Measurements from ENCODE around the gene MARCHF10.

Gene MARCHF10

DNA sequence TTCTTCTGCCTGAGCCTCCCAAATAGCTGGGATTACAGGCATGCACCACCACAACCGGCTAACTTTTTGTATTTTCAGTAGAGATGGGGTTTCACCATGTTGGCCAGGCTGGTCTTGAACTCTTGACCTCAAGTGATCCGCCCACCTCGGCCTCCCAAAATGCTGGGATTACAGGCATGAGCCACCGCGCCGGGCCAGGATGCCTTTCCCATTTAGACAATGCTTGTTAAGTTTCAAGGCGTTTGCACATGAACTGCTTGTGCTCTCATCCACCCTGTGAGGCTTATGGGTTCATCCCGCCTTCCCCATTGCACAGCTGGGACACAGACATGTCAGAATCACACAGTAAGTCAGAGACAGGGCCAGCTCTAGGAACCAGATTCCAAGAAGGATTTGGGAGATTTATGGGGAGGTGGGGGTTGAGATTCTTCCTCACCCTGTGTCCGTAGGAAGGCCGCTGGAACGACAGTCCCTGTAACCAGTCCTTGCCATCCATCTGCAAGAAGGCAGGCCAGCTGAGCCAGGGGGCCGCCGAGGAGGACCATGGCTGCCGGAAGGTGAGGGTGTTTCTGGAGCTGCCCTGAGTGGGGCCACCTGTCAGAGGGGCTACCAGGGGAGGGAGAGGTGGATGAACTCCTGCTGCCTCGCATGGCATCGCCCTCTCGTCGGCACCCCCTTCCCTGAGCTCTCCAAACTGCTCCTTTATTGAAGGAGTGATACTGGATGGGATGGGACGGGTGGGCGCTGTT, 134.3 kb downstream of the MARCHF10 start:
- peaks cover 5% of the 10 kb centered on the region; the same call in 1 of the 2 replicates for H3K4me1 ChIP-seq (ENCODE audit: control insufficient read depth, insufficient read depth, low read length)
- H3K36me3 ChIP-seq (ENCODE audit: control insufficient read depth, insufficient read depth, low read length) = peaks cover 30% of the 10 kb centered on the region
- H3K9ac ChIP-seq (ENCODE audit: low read length) = no peak overlapping the region
- no peaks in the 10 kb centered on the region for H3K27me3 ChIP-seq (ENCODE audit: control insufficient read depth, insufficient read depth, low read length)
- no peak overlapping the region for H3K4me3 ChIP-seq (ENCODE audit: low read depth, low read length)
- H3K9me3 ChIP-seq (ENCODE audit: control insufficient read depth, insufficient read depth, low read depth, low read length) = no peaks in the 10 kb centered on the region
- no peak overlapping the region for H3K27ac ChIP-seq (ENCODE audit: low read depth, low read length)

DNA sequence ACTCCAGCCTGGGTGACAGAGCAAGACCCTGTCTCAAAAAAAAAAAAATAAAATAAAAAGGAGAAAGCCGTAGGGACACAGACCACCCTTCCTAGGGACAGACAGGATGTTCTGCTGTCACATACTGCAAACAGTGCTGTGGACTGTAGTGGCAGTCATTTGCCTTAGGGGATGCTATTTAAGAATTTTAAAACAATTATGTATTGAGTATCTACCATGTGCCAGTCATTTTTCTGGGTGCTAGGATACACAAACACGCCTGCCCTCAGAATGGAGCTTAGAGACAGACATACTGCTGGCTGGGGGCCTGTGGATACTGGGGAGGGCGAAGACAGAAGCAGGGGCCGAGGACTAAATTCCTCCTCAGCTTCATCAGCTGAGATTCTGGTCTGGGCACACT, 135.2 kb downstream of the MARCHF10 start:
- no peaks in the 10 kb centered on the region for H3K9me3 ChIP-seq (ENCODE audit: control insufficient read depth, insufficient read depth, low read depth, low read length)
- no peaks in the 10 kb centered on the region for H3K27me3 ChIP-seq (ENCODE audit: control insufficient read depth, insufficient read depth, low read length)
- no peak overlapping the region for H3K4me3 ChIP-seq (ENCODE audit: low read depth, low read length)
- H3K9ac ChIP-seq (ENCODE audit: low read length) = no peak overlapping the region
- H3K27ac ChIP-seq (ENCODE audit: low read depth, low read length) = no peak overlapping the region
- H3K36me3 ChIP-seq (ENCODE audit: control insufficient read depth, insufficient read depth, low read length) = peaks cover 30% of the 10 kb centered on the region
- peaks cover 5% of the 10 kb centered on the region; the same call in 1 of the 2 replicates for H3K4me1 ChIP-seq (ENCODE audit: control insufficient read depth, insufficient read depth, low read length)

DNA sequence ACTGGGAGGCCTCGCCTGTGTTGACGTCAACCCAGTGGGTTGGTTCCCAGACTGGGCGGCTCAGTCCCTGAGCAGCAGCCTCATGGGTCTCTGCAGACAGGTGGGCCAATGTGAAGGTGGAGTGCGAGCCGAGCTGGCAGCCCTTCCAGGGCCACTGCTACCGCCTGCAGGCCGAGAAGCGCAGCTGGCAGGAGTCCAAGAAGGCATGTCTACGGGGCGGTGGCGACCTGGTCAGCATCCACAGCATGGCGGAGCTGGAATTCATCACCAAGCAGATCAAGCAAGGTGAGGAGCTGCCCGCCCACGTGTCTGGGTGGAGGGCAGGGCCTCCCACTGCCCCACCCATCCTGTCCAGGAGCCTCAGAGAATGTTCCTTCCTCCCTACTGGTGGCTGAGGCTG, 136.6 kb downstream of the MARCHF10 start:
- Histone ChIP-seq H3K4me1 (ENCODE audit: control insufficient read depth, insufficient read depth, low read length) (peaks cover 5% of the 10 kb centered on the region; the same call in 1 of the 2 replicates), H3K9ac (ENCODE audit: low read length) (no peak overlapping the region), H3K9me3 (ENCODE audit: control insufficient read depth, insufficient read depth, low read depth, low read length) (no peaks in the 10 kb centered on the region), H3K27ac (ENCODE audit: low read depth, low read length) (no peak overlapping the region), H3K27me3 (ENCODE audit: control insufficient read depth, insufficient read depth, low read length) (no peaks in the 10 kb centered on the region), H3K36me3 (ENCODE audit: control insufficient read depth, insufficient read depth, low read length) (peaks cover 20% of the 10 kb centered on the region), H3K4me3 (ENCODE audit: low read depth, low read length) (no peak overlapping the region)

DNA sequence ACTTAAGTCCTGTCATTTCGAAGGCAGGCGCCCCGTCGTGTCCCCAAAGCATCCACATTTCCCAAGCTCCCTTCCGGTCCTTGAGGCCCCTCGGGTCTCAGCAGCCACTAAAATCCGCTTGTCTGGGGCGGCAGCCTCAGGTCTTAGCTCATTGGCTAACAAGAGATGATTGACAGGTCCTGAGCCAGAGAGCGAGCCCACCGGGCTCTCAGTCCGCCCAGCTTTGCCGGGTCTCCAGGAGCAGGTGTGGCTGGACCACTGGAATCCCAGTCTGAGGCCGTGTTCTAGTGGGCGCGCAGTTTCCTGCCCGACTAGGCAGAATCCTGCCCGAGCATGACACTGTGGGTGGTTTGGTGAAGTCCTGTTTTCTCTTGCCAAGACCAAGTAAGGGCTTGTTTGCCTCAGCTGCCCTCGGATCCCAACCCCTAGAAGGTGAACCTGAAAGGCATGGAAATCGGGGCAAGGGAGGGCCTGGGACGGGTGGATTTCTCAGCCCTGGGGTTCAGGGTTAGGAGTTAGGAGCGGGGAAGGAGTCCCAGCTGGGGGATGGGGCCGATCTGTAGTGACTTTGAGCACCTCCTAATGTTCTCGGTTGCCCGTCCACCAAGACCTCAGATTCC, 137.8 kb downstream of the MARCHF10 start:
- H3K4me1 ChIP-seq (ENCODE audit: control insufficient read depth, insufficient read depth, low read length) = peaks cover 5% of the 10 kb centered on the region; the same call in 1 of the 2 replicates
- H3K27me3 ChIP-seq (ENCODE audit: control insufficient read depth, insufficient read depth, low read length) = no peaks in the 10 kb centered on the region
- no peak overlapping the region for H3K4me3 ChIP-seq (ENCODE audit: low read depth, low read length)
- no peaks in the 10 kb centered on the region for H3K9me3 ChIP-seq (ENCODE audit: control insufficient read depth, insufficient read depth, low read depth, low read length)
- no peak overlapping the region for H3K27ac ChIP-seq (ENCODE audit: low read depth, low read length)
- H3K9ac ChIP-seq (ENCODE audit: low read length) = no peak overlapping the region
- peaks cover 9% of the 10 kb centered on the region; the same call in 1 of the 2 replicates for H3K36me3 ChIP-seq (ENCODE audit: control insufficient read depth, insufficient read depth, low read length)

DNA sequence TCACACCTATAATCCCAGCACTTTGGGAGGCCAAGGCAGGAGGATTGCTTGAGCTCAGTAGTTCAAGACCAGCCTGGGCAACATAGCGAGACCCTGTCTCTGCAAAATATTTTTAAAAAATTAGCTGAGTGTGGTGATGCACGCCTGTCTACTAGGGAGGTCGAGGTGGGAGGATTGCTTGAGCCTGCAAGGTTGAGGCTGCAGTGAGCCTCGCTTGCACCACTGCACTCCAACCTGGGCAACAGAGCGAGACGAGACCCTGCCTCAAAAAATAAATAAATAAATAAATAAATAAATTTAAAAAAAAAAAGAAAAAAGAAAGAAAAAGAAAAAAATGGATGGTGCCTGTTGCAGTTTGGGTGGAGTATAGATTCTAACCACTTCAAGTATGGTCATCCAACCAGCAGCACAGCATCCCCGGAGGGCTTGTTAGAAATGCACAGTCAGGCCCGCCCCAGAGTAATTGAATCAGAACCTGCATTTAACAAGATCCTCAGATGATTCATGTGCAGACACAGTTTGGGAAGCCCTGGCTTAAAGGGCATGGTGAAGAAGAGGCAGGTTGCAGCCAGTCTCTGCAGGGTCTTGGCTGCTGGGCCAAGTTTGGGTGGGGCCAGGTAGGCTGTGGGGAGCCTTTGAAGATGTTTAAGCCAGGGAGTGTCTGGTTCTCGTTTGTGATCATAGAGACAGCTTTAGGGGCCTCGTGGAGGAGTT, 139.9 kb downstream of the MARCHF10 start:
- Histone ChIP-seq H3K36me3 (ENCODE audit: control insufficient read depth, insufficient read depth, low read length) (0 out of 2 replicates have a peak, but pooled peaks cover 9% of the 10 kb centered on the region), H3K4me3 (ENCODE audit: low read depth, low read length) (no peak overlapping the region), H3K27ac (ENCODE audit: low read depth, low read length) (no peak overlapping the region)

DNA sequence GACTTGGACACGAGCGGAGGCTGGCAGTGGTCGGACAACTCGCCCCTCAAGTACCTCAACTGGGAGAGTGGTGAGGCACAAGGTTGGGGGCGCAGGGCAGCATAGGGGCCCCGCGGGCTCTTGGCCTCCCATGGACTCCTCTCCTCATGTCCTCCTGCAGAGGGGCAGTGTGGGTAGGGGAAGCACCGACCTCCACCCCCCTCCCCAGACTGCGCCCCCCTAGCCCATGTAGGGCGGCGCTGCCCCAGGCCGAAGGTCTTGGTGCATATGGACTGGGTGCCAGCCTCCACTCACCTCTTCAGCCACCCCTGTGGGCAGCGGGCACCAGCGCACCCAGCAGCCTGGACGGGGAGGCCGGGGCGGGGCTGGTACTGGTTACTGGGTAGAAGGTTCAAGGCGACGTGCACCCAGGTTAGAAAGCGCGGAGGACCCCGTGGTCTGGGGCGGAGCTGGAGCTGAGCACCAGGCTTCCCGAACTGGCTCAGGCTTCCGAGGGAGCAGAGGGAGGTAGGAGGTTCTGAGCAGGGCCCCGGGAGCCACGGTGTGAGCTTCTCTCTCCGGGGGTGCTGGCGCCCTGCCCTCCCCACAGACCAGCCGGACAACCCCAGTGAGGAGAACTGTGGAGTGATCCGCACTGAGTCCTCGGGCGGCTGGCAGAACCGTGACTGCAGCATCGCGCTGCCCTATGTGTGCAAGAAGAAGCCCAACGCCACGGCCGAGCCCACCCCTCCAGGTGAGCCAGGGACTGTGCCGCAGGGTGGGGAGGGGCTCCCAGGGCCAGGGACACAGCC, 141.1 kb downstream of the MARCHF10 start:
- H3K4me1 ChIP-seq (ENCODE audit: control insufficient read depth, insufficient read depth, low read length) = peaks cover 5% of the 10 kb centered on the region; the same call in 1 of the 2 replicates
- no peaks in the 10 kb centered on the region for H3K27me3 ChIP-seq (ENCODE audit: control insufficient read depth, insufficient read depth, low read length)
- H3K36me3 ChIP-seq (ENCODE audit: control insufficient read depth, insufficient read depth, low read length) = 0 out of 2 replicates have a peak, but pooled peaks cover 9% of the 10 kb centered on the region
- H3K9ac ChIP-seq (ENCODE audit: low read length) = no peak overlapping the region
- H3K27ac ChIP-seq (ENCODE audit: low read depth, low read length) = no peak overlapping the region
- H3K4me3 ChIP-seq (ENCODE audit: low read depth, low read length) = no peak overlapping the region
- no peaks in the 10 kb centered on the region for H3K9me3 ChIP-seq (ENCODE audit: control insufficient read depth, insufficient read depth, low read depth, low read length)

More for the DNA sequence above, 139.9 kb downstream of the MARCHF10 start:
- no peaks in the 10 kb centered on the region for H3K27me3 ChIP-seq (ENCODE audit: control insufficient read depth, insufficient read depth, low read length)
- peaks cover 5% of the 10 kb centered on the region; the same call in 1 of the 2 replicates for H3K4me1 ChIP-seq (ENCODE audit: control insufficient read depth, insufficient read depth, low read length)
- no peaks in the 10 kb centered on the region for H3K9me3 ChIP-seq (ENCODE audit: control insufficient read depth, insufficient read depth, low read depth, low read length)
- H3K9ac ChIP-seq (ENCODE audit: low read length) = no peak overlapping the region

DNA sequence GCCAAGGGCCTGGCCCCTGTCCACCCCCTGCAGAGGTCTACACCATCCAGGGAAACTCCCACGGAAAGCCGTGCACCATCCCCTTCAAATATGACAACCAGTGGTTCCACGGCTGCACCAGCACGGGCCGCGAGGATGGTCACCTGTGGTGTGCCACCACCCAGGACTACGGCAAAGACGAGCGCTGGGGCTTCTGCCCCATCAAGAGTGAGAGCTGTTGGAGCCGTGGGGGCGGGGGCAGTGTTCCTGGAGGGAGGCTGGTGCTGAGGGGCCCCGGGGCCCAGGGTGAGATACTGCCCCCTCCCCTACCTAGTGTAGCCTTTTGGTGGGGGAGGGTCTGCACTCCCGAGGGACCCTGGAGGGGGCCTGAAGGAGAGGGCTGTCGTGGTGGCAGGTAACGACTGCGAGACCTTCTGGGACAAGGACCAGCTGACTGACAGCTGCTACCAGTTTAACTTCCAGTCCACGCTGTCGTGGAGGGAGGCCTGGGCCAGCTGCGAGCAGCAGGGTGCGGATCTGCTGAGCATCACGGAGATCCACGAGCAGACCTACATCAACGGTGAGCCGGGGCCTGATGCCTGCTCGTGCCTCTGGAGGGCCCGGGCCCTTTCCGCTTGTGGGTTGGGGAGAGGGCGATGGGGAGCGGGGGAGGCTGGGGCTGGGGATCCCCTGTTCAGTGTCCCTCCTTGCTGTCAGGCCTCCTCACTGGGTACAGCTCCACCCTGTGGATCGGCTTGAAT, 141.9 kb downstream of the MARCHF10 start:
- H3K9me3 ChIP-seq (ENCODE audit: control insufficient read depth, insufficient read depth, low read depth, low read length) = no peaks in the 10 kb centered on the region
- H3K27me3 ChIP-seq (ENCODE audit: control insufficient read depth, insufficient read depth, low read length) = no peaks in the 10 kb centered on the region
- H3K36me3 ChIP-seq (ENCODE audit: control insufficient read depth, insufficient read depth, low read length) = 0 out of 2 replicates have a peak, but pooled peaks cover 5% of the 10 kb centered on the region
- H3K9ac ChIP-seq (ENCODE audit: low read length) = no peak overlapping the region
- H3K4me1 ChIP-seq (ENCODE audit: control insufficient read depth, insufficient read depth, low read length) = peaks cover 5% of the 10 kb centered on the region; the same call in 1 of the 2 replicates
- no peak overlapping the region for H3K27ac ChIP-seq (ENCODE audit: low read depth, low read length)
- H3K4me3 ChIP-seq (ENCODE audit: low read depth, low read length) = no peak overlapping the region

DNA sequence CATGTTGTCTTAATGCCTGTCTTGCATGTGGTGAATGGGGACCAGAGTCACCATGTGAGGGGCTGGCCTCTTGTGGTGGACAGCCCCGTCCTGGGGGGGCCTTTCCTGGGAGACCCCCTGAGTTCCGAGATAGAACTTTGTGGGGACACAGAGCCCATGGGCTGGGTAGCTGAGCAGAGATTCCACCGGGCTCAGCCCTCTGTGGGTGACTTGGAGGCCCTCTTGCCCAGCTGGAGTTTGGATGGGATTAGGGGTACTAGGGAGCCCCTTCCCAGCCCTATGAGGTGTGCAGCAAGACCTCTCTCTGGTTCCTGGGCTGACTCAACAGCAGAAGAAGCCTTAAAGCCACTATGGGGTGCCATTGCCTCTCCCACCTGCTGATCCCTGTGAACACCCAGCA, 142.5 kb downstream of the MARCHF10 start:
- H3K27ac ChIP-seq (ENCODE audit: low read depth, low read length) = no peak overlapping the region
- 0 out of 2 replicates have a peak, but pooled peaks cover 5% of the 10 kb centered on the region for H3K36me3 ChIP-seq (ENCODE audit: control insufficient read depth, insufficient read depth, low read length)
- peaks cover 5% of the 10 kb centered on the region for H3K9me3 ChIP-seq (ENCODE audit: control insufficient read depth, insufficient read depth, low read depth, low read length)
- H3K27me3 ChIP-seq (ENCODE audit: control insufficient read depth, insufficient read depth, low read length) = no peaks in the 10 kb centered on the region
- no peak overlapping the region for H3K4me3 ChIP-seq (ENCODE audit: low read depth, low read length)
- peaks cover 5% of the 10 kb centered on the region; the same call in 1 of the 2 replicates for H3K4me1 ChIP-seq (ENCODE audit: control insufficient read depth, insufficient read depth, low read length)
- H3K9ac ChIP-seq (ENCODE audit: low read length) = no peak overlapping the region

DNA sequence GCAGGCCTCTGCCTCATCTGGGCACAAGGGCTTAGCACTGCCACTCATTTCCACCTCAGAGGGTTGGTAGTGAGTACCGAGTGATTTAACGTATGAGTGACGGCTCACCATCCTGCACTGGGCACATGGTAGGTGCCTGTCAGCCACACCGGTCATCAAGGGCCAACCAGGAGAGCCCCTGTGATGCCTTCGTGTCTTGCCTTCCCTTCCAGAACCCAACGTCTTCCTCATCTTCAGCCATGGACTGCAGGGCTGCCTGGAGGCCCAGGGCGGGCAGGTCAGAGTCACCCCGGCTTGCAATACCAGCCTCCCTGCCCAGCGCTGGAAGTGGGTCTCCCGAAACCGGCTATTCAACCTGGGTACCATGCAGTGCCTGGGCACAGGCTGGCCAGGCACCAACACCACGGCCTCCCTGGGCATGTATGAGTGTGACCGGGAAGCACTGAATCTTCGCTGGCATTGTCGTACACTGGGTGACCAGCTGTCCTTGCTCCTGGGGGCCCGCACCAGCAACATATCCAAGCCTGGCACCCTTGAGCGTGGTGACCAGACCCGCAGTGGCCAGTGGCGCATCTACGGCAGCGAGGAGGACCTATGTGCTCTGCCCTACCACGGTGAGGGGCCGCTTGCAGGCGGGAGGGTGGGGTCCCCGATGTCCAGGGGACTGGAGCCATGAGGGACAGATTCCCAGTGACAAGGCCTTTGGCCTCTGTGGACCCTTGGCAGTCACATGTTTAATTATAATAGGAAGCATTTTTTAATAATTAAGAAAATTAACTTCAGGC, 143.6 kb downstream of the MARCHF10 start:
- no peak overlapping the region for H3K27ac ChIP-seq (ENCODE audit: low read depth, low read length)
- no peaks in the 10 kb centered on the region for H3K4me1 ChIP-seq (ENCODE audit: control insufficient read depth, insufficient read depth, low read length)
- H3K27me3 ChIP-seq (ENCODE audit: control insufficient read depth, insufficient read depth, low read length) = no peaks in the 10 kb centered on the region
- 0 out of 2 replicates have a peak, but pooled peaks cover 5% of the 10 kb centered on the region for H3K36me3 ChIP-seq (ENCODE audit: control insufficient read depth, insufficient read depth, low read length)
- no peak overlapping the region for H3K9ac ChIP-seq (ENCODE audit: low read length)
- no peak overlapping the region for H3K4me3 ChIP-seq (ENCODE audit: low read depth, low read length)
- H3K9me3 ChIP-seq (ENCODE audit: control insufficient read depth, insufficient read depth, low read depth, low read length) = peaks cover 11% of the 10 kb centered on the region

All from HUES6 (cell line).